Bronchial epithelial cell (primary cell): ENCODE data around the gene UBFD1. TPM values are rescaled to one million over a fixed set of nuclear protein-coding genes. Genes with fewer than 3 reads are reported as not detected.

Experiments used
- DNase-seq: peaks from one replicate; pipeline ENCODE4 v3.0.0-alpha.2; 2010; ENCODE audit warnings: low read depth
- FAIRE-seq: peaks from 2 replicates; lab custom pipeline; 2011; peaks lifted over from hg19 to GRCh38; lab: Jason Lieb, UNC
- H3K27me3 ChIP-seq: 2 replicates; pipeline ENCODE4 v1.5.1; 2011; ENCODE audit warnings: low read length; ENCODE audit not compliant: control insufficient read depth, insufficient read depth
- H3K36me3 ChIP-seq: 2 replicates; pipeline ENCODE4 v1.5.1; 2011; ENCODE audit warnings: low read length; ENCODE audit not compliant: control insufficient read depth, insufficient read depth
- H3K4me3 ChIP-seq: 2 replicates; pipeline ENCODE4 v1.5.1; 2011; ENCODE audit warnings: mild to moderate bottlenecking, low read depth, low read length, control low read depth
- total RNA-seq: library from RNA; depleted of rRNA; stranded (reverse); fragments of >200 nt; gene quantifications from 2 replicates; pipeline ENCODE4 v1.2.1, GENCODE V29; 2014
- TF ChIP-seq, protein P1 (sequence below): IDR thresholded peaks from 2 replicates; pipeline ENCODE4 v1.5.1; 2011; ENCODE audit warnings: mild to moderate bottlenecking, moderate library complexity, low read length, control low read depth, inconsistent platforms; ENCODE audit not compliant: insufficient read depth, severe bottlenecking

Gene UBFD1
- total RNA-seq, 1 donor from 2014 or later = 25.5 TPM

DNA sequence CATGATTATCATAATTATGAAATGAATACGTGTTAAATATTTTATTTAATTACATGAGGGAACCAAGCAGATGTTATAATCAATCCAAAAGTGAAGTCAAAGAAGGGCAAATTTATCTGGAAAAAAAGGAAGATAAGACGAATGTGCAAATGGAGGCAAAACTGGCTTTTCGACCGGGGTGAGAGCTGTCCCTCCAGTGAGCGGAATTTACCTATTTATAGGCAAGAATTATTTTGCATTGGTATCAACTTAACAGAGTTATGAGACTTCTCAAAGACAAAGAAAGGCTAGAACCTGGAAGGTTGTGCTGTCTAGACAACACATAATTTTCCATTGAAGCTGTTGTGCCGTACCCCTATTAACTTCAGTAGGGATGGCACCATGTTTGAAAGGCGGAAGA, 45.8 kb upstream of the UBFD1 start:
- no peaks in the 10 kb centered on the region for H3K36me3 ChIP-seq
- TF ChIP-seq, protein P1, sequence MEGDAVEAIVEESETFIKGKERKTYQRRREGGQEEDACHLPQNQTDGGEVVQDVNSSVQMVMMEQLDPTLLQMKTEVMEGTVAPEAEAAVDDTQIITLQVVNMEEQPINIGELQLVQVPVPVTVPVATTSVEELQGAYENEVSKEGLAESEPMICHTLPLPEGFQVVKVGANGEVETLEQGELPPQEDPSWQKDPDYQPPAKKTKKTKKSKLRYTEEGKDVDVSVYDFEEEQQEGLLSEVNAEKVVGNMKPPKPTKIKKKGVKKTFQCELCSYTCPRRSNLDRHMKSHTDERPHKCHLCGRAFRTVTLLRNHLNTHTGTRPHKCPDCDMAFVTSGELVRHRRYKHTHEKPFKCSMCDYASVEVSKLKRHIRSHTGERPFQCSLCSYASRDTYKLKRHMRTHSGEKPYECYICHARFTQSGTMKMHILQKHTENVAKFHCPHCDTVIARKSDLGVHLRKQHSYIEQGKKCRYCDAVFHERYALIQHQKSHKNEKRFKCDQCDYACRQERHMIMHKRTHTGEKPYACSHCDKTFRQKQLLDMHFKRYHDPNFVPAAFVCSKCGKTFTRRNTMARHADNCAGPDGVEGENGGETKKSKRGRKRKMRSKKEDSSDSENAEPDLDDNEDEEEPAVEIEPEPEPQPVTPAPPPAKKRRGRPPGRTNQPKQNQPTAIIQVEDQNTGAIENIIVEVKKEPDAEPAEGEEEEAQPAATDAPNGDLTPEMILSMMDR = no peak
- H3K27me3 ChIP-seq = no peaks in the 10 kb centered on the region
- DNase-seq = no peak
- H3K4me3 ChIP-seq = no peak overlapping the region
- FAIRE-seq = no peak

DNA sequence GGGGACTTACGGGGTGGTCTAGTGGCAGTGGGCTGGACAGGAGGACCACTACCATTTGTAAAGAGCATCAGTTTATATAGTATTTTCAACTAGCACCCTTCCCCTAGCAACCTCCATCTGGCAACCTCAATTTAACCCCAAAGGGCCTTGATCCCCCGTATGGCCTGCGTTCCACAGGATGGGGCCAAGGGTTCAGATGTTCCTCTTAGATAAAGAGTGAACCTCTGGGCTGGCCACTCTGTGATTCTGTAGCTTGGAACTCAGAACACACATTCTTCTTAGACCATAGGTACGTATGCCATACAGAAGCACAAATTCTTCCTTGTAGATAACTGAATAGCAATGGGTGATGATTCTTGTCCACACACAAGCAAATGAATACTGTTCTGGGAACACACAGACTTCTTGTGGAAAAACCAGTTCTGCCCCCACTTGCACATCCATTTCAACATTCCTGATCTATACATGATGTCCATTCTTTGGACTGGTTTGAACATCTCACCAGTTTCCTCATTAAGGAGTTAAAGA, 45.3 kb upstream of the UBFD1 start:
- no peaks in the 10 kb centered on the region for H3K27me3 ChIP-seq
- DNase-seq = no peak
- no peak for FAIRE-seq
- TF ChIP-seq, protein P1 = no peak
- H3K4me3 ChIP-seq = no peak overlapping the region
- H3K36me3 ChIP-seq = no peaks in the 10 kb centered on the region

DNA sequence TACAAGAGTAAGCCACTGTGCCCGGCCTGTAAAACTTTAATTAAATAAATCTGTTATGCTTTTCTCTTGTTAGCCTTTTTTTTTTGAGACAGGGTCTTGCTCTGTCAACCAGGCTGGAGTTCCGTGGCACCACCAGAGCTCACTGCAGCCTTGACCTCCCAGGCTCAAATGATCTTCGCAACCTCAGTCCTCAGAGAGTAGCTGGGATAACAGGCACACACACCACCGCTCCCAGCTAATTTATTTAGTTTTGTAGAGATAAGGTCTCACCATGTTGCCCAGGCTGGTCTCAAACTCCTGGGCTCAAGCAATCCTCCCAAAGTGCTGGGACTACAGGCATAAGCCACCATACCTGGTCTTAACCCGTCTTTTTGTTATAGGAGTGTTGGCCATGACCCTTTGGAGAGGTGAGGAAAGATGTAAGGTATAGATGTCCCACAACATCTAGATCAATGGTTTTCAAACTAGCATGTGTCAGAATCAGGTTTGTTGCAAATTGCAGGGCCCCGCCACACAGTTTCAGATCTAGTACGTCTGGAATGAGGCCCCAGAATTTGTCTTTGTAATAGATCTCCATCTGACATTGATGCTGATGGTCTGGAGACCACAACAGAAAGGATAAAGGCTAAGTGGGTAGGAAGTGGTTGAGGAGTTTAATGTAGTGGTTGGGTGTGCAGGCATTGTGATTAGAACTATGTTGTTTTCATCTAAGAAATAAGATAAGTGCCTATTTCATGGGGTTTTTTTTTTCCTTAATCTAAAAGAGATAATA, 43.0 kb upstream of the UBFD1 start:
- TF ChIP-seq, protein P1 = no peak
- no peaks in the 10 kb centered on the region for H3K27me3 ChIP-seq
- FAIRE-seq (no peak), DNase-seq (no peak)
- H3K4me3 ChIP-seq = no peak overlapping the region
- no peaks in the 10 kb centered on the region for H3K36me3 ChIP-seq

DNA sequence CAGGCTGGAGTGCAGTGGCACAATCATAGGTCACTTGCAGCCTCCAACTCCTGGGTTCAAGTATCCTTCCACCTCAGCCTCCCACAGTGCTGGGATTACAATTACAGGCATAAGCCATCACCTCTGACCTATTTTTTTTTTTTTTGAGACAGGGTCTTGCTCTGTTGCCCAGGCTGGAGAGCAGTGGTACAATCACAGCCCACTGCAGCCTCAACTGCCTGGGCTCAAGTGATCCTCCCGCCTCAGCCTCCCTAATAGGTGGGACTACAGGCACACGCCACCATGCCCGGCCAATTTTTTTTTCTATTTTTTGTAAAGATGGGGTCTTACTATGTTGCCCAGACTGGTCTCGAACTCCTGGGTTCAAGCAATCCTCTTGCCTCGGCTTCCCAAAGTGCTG, 41.6 kb upstream of the UBFD1 start:
- TF ChIP-seq, protein P1 = no peak
- H3K36me3 ChIP-seq = no peaks in the 10 kb centered on the region
- FAIRE-seq (no peak), DNase-seq (no peak)
- H3K4me3 ChIP-seq = no peak overlapping the region
- H3K27me3 ChIP-seq = no peaks in the 10 kb centered on the region

DNA sequence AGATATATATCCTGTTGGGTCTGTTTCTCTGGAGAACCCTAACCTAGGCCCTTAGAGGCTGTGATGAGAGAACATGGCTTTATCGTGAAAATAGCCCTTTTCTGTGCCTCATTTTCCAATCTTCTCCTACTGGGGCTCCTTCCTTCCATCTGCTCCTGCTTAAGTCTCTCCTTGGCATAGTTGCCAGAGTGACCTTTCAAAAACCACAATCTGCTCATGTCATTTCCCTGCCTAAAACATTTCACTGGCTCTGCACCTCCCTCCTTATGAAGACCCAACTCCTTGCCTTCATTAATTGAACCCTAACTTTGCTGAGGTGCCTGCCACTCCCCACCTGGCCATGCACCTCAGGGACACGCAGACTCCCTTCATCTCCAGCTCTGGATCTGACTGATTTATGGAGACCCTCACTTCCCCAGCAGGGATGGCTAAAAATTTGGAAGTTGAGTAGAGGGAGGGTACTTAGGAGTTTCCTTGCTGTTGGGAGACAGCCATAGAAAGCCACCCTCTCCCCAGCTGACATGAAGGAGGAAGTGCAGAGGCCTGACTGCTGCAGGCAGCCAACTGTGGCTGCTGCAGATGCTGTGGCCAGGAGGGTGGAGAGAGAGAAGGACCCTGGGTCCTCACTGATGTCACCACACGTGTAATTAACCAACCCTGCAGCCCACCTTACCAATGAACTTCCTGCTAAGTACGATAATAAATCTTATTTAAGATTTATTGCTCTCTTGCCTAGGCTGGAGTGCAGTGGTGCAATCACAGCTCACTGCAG, 41.0 kb upstream of the UBFD1 start:
- Histone ChIP-seq H3K27me3 (no peaks in the 10 kb centered on the region), H3K36me3 (no peaks in the 10 kb centered on the region), H3K4me3 (no peak overlapping the region)
- TF ChIP-seq, protein P1 = no peak
- FAIRE-seq (no peak), DNase-seq (no peak)
